ENCODE measurements around the gene MAN1A1. TPM values are rescaled to one million over a fixed set of nuclear protein-coding genes. Genes with fewer than 3 reads are reported as not detected.

MAN1A1 gene
- total and polyA plus RNA-seq, 2 of the 8 experiments (the other 6 are each of a cell fraction or from before 2014, with no cell fraction given) = 1.8 to 5.4 TPM

GRCh38 chr6:119133400-119133799 lies 216.2 kb downstream of the MAN1A1 start:
- Histone ChIP-seq H2BK20ac (ENCODE audit: low read length) (no peak overlapping the region), H4K20me1 (replicated peaks in 1 of 2; ENCODE audit: control insufficient read depth in 1 of 2, insufficient read depth in 2 of 2, low read length in 2 of 2) (no peaks in the 10 kb centered on the region), H3K27me3 (replicated peaks in 1 of 4; ENCODE audit: control insufficient read depth in 3 of 4, extremely low read depth in 1 of 4, insufficient read depth in 3 of 4, low read length in 3 of 4) (no peaks in the 10 kb centered on the region), H3K23me2 (ENCODE audit: low read depth, low read length) (no peaks in the 10 kb centered on the region), H3K4me1 (replicated peaks in 1 of 4; ENCODE audit: control insufficient read depth in 3 of 4, insufficient read depth in 4 of 4, low read length in 3 of 4) (peaks cover 0 to 4% (median 3%) of the 10 kb centered on the region in 4 experiments; a peak in 5 of 7 replicates), H2BK120ac (replicated peaks; ENCODE audit: low read depth, low read length) (no peak overlapping the region), H3K79me1 (ENCODE audit: low read depth, low read length) (no peaks in the 10 kb centered on the region), H3K9me3 (ENCODE audit: insufficient read depth in 2 of 2, low read depth in 1 of 2, low read length in 1 of 2) (no peaks in the 10 kb centered on the region), H2AFZ (ENCODE audit: low read length) (peak overlapping the region; percentile 57; the same call in 1 of the 2 replicates), H3K56ac (replicated peaks; ENCODE audit: insufficient read length, low read depth, low read length) (no peak overlapping the region), H4K8ac (ENCODE audit: extremely low read depth, insufficient read depth, low read length) (peak overlapping the region; percentile 28; the same call in 1 of the 2 replicates), H3K27ac (ENCODE audit: low read depth, low read length) (no peak overlapping the region), H4K91ac (replicated peaks; ENCODE audit: insufficient read length, low read length) (no peak overlapping the region), H3K14ac (ENCODE audit: insufficient read length) (no peak overlapping the region), H3K23ac (ENCODE audit: insufficient read length) (no peak overlapping the region), H2BK5ac (ENCODE audit: low read depth, low read length) (no peak overlapping the region), H3K4me3 (ENCODE audit: extremely low read depth in 1 of 4, insufficient read depth in 2 of 4, low read depth in 3 of 4, low read length in 4 of 4) (no peak overlapping the region), H2BK15ac (ENCODE audit: low read length) (no peak overlapping the region), H4K5ac (ENCODE audit: insufficient read length, low read depth, low read length) (no peak overlapping the region), H3K9ac (replicated peaks in 1 of 4; ENCODE audit: extremely low read depth in 1 of 4, low read depth in 3 of 4, low read length in 3 of 4) (no peak overlapping the region), H3K4ac (replicated peaks; ENCODE audit: insufficient read length, low read depth, low read length) (no peak overlapping the region), H3K36me3 (ENCODE audit: control insufficient read depth in 2 of 4, insufficient read depth in 4 of 4, low read length in 3 of 4) (no peaks in the 10 kb centered on the region), H3K79me2 (ENCODE audit: control insufficient read depth in 1 of 2, insufficient read depth in 2 of 2, low read length in 2 of 2) (no peaks in the 10 kb centered on the region), H2BK12ac (ENCODE audit: low read depth, low read length) (no peak overlapping the region), H3K18ac (ENCODE audit: extremely low read depth, low read length) (no peak overlapping the region), H2AK5ac (ENCODE audit: low read depth, low read length) (no peak overlapping the region), H3K4me2 (ENCODE audit: insufficient read depth in 1 of 2, low read depth in 2 of 2, low read length in 2 of 2) (no peak overlapping the region)
- no peak for FAIRE-seq
- CTCF ChIA-PET (ENCODE audit: partially characterized antibody) = interaction anchor here (0.8 to 3.2 kb wide), 6 partner anchors 9 to 711 kb away, joined by 3 to 21 read pairs (median 4); no protein-coding TSS in a partner anchor
- no peak for TF ChIP-seq BRCA1 (IDR thresholded peaks at IDR 0.05; ENCODE audit: low read depth, low read length)
- TF ChIP-seq TEAD4 (IDR thresholded peaks at IDR 0.05; ENCODE audit: low read depth, low read length) = no peak
- no peak for TF ChIP-seq SRF (IDR thresholded peaks at IDR 0.05; ENCODE audit: low read depth, low read length)
- no peak for TF ChIP-seq SIRT6 (IDR thresholded peaks at IDR 0.05; ENCODE audit: low read length)
- TF ChIP-seq BACH1 (IDR thresholded peaks at IDR 0.05; ENCODE audit: low read length) = no peak
- TF ChIP-seq SUZ12 (IDR thresholded peaks at IDR 0.05; ENCODE audit: low read length) = no peak
- TF ChIP-seq SAP30 (IDR thresholded peaks at IDR 0.05; ENCODE audit: insufficient read depth, insufficient replicate concordance, low read length) = no peak
- TF ChIP-seq HDAC6 (IDR thresholded peaks at IDR 0.05; ENCODE audit: low read depth, low read length) = no peak
- TF ChIP-seq, protein P1, sequence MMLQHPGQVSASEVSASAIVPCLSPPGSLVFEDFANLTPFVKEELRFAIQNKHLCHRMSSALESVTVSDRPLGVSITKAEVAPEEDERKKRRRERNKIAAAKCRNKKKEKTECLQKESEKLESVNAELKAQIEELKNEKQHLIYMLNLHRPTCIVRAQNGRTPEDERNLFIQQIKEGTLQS (IDR thresholded peaks at IDR 0.05; ENCODE audit: insufficient read depth, low read depth, low read length) = no peak
- TF ChIP-seq CBX8 (IDR thresholded peaks at IDR 0.05; ENCODE audit: borderline replicate concordance, low read depth, low read length) = no peak
- TF ChIP-seq POLR2AphosphoS5 (IDR thresholded peaks at IDR 0.05; ENCODE audit: low read depth, low read length) = no peak
- TF ChIP-seq SIX5 (IDR thresholded peaks at IDR 0.05; ENCODE audit: low read depth, low read length) = no peak
- TF ChIP-seq MAX (IDR thresholded peaks at IDR 0.05) = no peak
- no peak for TF ChIP-seq BCL11A (IDR thresholded peaks at IDR 0.05; ENCODE audit: low read depth in 2 of 2, low read length in 2 of 2)
- POLR2A ChIA-PET (ENCODE audit: partially characterized antibody) = no interaction called here
- WGBS, 2 experiments (ENCODE audit: extremely low coverage in 1 of 2, insufficient coverage in 1 of 2, insufficient read length in 1 of 2, insufficient replicate concordance in 2 of 2, low coverage in 1 of 2, low lambda C conversion rate in 2 of 2, missing lambda C conversion rate in 1 of 2) = 93% methylated on average over 3 of the region's 3 CpGs; no CpG with 5 or more reads in 1 of the 2 experiments
- DNase-seq (ENCODE audit: low read depth in 1 of 2, low spot score in 2 of 2) = no peak
